OCI-LY7 (cell line): Measurements from ENCODE around the gene CNOT3. TPM values are rescaled to one million over a fixed set of nuclear protein-coding genes. Genes with fewer than 3 reads are reported as not detected.

Experiments
- BruUV-seq: library from RNA; stranded (reverse); fragments of 400-500 nt; replicated peaks from 2 replicates; lab custom pipeline; 2021; lab: Mats Ljungman, UMichigan
- CTCF ChIA-PET: fragments of 300-600 bp; sonication (Branson Sonifier 250); formaldehyde crosslinking; loops from one replicate; lab custom pipeline; 2022; ENCODE audit warnings: antibody characterized with exemption; ENCODE audit not compliant: unreplicated experiment; lab: Charles Lee
- POLR2A ChIA-PET: fragments of 300-600 bp; sonication (Branson Sonifier 250); formaldehyde crosslinking; loops from one replicate; lab custom pipeline; 2022; ENCODE audit warnings: antibody characterized with exemption; lab: Charles Lee
- DNase-seq: peaks from one replicate; pipeline ENCODE4 v3.0.0-alpha.2; 2015; ENCODE audit warnings: low spot score
- H2AFZ ChIP-seq: fragments of 200-600 bp; sonication (generic), shearing (Covaris generic); 2 replicates; pipeline ENCODE4 v1.6.1; 2014; ENCODE audit warnings: mild to moderate bottlenecking, antibody characterized with exemption, low read length, moderate library complexity
- H3K27ac ChIP-seq: fragments of 200-600 bp; sonication (generic); 2 replicates; pipeline ENCODE4 v1.5.1; 2014; ENCODE audit warnings: mixed run types, low read depth, mild to moderate bottlenecking, moderate library complexity, low read length, inconsistent platforms; ENCODE audit not compliant: poor library complexity, severe bottlenecking
- H3K36me3 ChIP-seq: fragments of 200-600 bp; sonication (generic); 2 replicates; pipeline ENCODE4 v1.6.1; 2014; ENCODE audit warnings: mild to moderate bottlenecking, antibody characterized with exemption, low read length, moderate library complexity, mixed read lengths; ENCODE audit not compliant: insufficient read depth
- H3K4me1 ChIP-seq: fragments of 200-600 bp; sonication (generic); 2 replicates; pipeline ENCODE4 v1.5.1; 2014; ENCODE audit warnings: mild to moderate bottlenecking, low read length; ENCODE audit not compliant: insufficient read depth, poor library complexity, severe bottlenecking
- H3K4me2 ChIP-seq: fragments of 200-600 bp; sonication (generic); 2 replicates; pipeline ENCODE4 v1.6.1; 2014; ENCODE audit warnings: mild to moderate bottlenecking, low read length
- H3K4me3 ChIP-seq: fragments of 200-600 bp; sonication (generic); 2 replicates; pipeline ENCODE4 v1.5.1; 2014; ENCODE audit warnings: mild to moderate bottlenecking, low read depth, low read length; ENCODE audit not compliant: poor library complexity, severe bottlenecking
- H3K79me2 ChIP-seq: fragments of 200-600 bp; sonication (generic); 2 replicates; pipeline ENCODE4 v1.6.1; 2016; ENCODE audit warnings: low read depth, mild to moderate bottlenecking, low read length, moderate library complexity, mixed read lengths; ENCODE audit not compliant: insufficient read depth
- H3K9me2 ChIP-seq: fragments of 200-600 bp; sonication (generic); 2 replicates; pipeline ENCODE4 v1.6.1; 2016; ENCODE audit warnings: mild to moderate bottlenecking, low read length, mixed read lengths; ENCODE audit not compliant: insufficient read depth
- H3K9me3 ChIP-seq: fragments of 200-600 bp; sonication (generic); 2 replicates; pipeline ENCODE4 v1.6.1; 2014; ENCODE audit warnings: mild to moderate bottlenecking, mixed run types, low read length, mixed read lengths
- H4K20me1 ChIP-seq: fragments of 200-600 bp; sonication (generic); 2 replicates; pipeline ENCODE4 v1.6.1; 2014; ENCODE audit warnings: mild to moderate bottlenecking, antibody characterized with exemption, low read length, moderate library complexity, mixed read lengths; ENCODE audit not compliant: insufficient read depth
- EZH2phosphoT487 ChIP-seq: fragments of 200-600 bp; sonication (generic); IDR thresholded peaks from 2 replicates; pipeline ENCODE4 v1.6.1; 2018; ENCODE audit warnings: low read depth, borderline replicate concordance, mild to moderate bottlenecking, mixed run types, antibody characterized with exemption, low read length, moderate library complexity, mixed read lengths
- intact Hi-C: fragments of 100-400 bp; cut with micrococcal nuclease; formaldehyde crosslinking; loops from one replicate; pipeline ENCODE4 v1.10.0; 2022; ENCODE audit not compliant: unreplicated experiment
- total RNA-seq, 2 experiments: library from RNA; depleted of rRNA in 1 of 2; stranded (reverse); fragments of >200 nt in 1 of 2; shearing (Covaris generic) in 1 of 2; gene quantifications; 2 replicates each; pipeline ENCODE4 v1.2.3, GENCODE V29; 2014 to 2022
- TF ChIP-seq, protein P1 (sequence below): fragments of 200-600 bp; sonication (generic); conservative IDR thresholded peaks from 2 replicates; pipeline ENCODE4 v1.5.1; 2014; ENCODE audit warnings: mild to moderate bottlenecking, antibody characterized with exemption, low read length, moderate library complexity, mixed read lengths

Gene CNOT3
- total RNA-seq, 2 experiments from 2014 or later = 18.4 to 54.8 TPM

DNA sequence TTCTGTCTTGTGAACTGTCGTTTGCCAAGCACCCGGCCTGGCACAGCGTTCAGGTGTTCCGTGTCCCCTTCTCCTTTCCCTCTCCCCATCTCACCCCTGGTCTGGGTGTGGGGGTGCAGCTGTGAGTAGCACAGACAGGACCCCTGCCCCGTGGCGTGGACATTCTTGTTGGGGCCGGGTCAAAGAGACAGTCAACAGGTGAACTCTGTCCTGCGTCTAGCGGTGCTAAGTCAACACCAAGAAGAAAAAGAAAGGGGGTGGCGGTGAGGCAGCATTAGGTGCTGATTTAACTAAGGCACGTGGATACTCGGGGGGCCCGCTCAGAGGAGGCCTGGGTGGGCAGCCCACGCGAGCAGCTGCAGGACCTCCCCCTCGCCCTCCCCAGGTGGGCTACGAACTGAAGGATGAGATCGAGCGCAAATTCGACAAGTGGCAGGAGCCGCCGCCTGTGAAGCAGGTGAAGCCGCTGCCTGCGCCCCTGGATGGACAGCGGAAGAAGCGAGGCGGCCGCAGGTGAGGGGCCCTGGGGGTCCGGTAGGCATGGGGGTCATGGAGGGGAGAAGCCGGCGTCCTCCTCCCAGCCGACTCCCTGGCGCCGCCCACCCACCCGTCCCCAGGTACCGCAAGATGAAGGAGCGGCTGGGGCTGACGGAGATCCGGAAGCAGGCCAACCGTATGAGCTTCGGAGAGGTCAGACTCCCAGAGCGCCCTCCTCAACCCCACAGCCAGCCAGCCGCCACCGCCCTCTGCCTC lies 9.7 kb upstream of the CNOT3 start:
- no peaks in the 10 kb centered on the region for H3K79me2 ChIP-seq
- H2AFZ ChIP-seq = no peak overlapping the region
- no peaks in the 10 kb centered on the region for H4K20me1 ChIP-seq
- H3K4me2 ChIP-seq = no peak overlapping the region
- H3K4me3 ChIP-seq = no peak overlapping the region
- H3K9me2 ChIP-seq = no peaks in the 10 kb centered on the region
- H3K36me3 ChIP-seq = peaks cover 75% of the 10 kb centered on the region
- no peak overlapping the region for H3K27ac ChIP-seq
- BruUV-seq = no TSS peak
- no peak for DNase-seq
- no peak for TF ChIP-seq EZH2phosphoT487
- TF ChIP-seq, protein P1, sequence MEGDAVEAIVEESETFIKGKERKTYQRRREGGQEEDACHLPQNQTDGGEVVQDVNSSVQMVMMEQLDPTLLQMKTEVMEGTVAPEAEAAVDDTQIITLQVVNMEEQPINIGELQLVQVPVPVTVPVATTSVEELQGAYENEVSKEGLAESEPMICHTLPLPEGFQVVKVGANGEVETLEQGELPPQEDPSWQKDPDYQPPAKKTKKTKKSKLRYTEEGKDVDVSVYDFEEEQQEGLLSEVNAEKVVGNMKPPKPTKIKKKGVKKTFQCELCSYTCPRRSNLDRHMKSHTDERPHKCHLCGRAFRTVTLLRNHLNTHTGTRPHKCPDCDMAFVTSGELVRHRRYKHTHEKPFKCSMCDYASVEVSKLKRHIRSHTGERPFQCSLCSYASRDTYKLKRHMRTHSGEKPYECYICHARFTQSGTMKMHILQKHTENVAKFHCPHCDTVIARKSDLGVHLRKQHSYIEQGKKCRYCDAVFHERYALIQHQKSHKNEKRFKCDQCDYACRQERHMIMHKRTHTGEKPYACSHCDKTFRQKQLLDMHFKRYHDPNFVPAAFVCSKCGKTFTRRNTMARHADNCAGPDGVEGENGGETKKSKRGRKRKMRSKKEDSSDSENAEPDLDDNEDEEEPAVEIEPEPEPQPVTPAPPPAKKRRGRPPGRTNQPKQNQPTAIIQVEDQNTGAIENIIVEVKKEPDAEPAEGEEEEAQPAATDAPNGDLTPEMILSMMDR = no peak
- intact Hi-C loops = no loop called here
- no peaks in the 10 kb centered on the region for H3K4me1 ChIP-seq
- ChIA-PET POLR2A (no interaction called here), CTCF (no interaction called here)
- H3K9me3 ChIP-seq = no peaks in the 10 kb centered on the region

DNA sequence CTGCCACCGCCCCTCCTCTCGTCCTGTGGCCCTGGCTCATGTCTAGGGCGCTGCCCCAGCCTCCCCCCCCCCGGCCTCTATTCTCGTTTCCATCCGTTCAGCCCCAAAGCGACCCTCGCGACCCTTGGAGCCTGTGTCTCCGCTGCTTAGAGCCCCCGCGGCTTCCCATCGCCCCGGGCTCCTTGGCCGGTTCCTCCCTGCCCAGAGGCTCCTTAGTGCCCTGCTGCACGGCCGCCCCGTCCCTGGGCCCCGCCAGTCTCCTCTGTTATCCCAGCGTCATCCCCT lies 9.2 kb upstream of the CNOT3 start:
- Histone ChIP-seq H3K4me2 (no peak overlapping the region), H4K20me1 (no peaks in the 10 kb centered on the region), H2AFZ (no peak overlapping the region), H3K9me2 (no peaks in the 10 kb centered on the region), H3K36me3 (peaks cover 70% of the 10 kb centered on the region), H3K79me2 (no peaks in the 10 kb centered on the region), H3K4me3 (no peak overlapping the region), H3K4me1 (no peaks in the 10 kb centered on the region), H3K9me3 (no peaks in the 10 kb centered on the region), H3K27ac (no peak overlapping the region)
- BruUV-seq = no TSS peak
- DNase-seq = no peak
- ChIA-PET POLR2A (no interaction called here), CTCF (no interaction called here)
- TF ChIP-seq EZH2phosphoT487 = no peak
- TF ChIP-seq, protein P1 = no peak
- intact Hi-C loops = no loop called here

DNA sequence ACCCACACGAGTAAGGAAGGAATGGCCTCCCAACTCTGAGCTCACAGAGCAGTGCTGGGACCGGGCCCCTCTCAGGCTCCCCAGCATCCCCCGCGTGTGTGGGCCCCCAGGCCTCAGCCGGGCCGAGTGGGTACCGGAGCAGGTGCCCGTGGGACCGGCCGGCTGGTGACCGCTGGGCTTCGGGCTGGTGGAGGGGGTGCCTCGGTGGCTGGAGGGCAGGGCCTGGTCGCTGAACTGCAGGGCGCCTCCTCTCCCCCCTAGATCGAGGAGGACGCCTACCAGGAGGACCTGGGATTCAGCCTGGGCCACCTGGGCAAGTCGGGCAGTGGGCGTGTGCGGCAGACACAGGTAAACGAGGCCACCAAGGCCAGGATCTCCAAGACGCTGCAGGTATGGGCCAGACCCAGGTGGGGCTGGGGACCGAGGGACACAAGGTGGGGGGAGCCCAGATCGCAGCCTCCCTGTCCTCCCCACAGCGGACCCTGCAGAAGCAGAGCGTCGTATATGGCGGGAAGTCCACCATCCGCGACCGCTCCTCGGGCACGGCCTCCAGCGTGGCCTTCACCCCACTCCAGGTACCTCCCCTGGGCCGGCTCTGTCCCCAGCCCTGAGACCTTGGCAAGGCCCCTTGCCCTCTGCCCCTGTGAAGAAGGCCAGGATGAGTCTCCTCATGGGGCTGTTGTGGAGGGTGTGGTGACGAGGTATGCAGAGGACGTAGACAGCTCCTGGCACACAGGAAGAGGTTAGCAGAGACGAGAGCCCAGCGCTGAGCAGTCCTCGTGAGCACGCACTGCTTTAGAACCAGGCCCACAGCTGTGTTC lies 8.6 kb upstream of the CNOT3 start:
- Histone ChIP-seq H2AFZ (no peak overlapping the region), H3K4me2 (no peak overlapping the region), H3K79me2 (no peaks in the 10 kb centered on the region), H3K9me2 (no peaks in the 10 kb centered on the region), H3K4me1 (no peaks in the 10 kb centered on the region), H3K4me3 (no peak overlapping the region), H3K27ac (no peak overlapping the region), H3K36me3 (peaks cover 64% of the 10 kb centered on the region), H3K9me3 (no peaks in the 10 kb centered on the region), H4K20me1 (no peaks in the 10 kb centered on the region)
- ChIA-PET CTCF (no interaction called here), POLR2A (no interaction called here)
- no peak for DNase-seq
- TF ChIP-seq EZH2phosphoT487 = no peak
- TF ChIP-seq, protein P1 = no peak
- intact Hi-C loops = no loop called here
- no TSS peak for BruUV-seq
